BE2C (cell line): ENCODE data around the gene MARVELD1.

Source experiments
- DNase-seq: peaks from one replicate; pipeline ENCODE4 v3.0.0-alpha.2; 2020
- H3K27me3 ChIP-seq: fragments of 250-450 bp; sonication (Bioruptor Pico); 2 replicates; pipeline ENCODE4 v1.5.1; 2020; ENCODE audit warnings: mild to moderate bottlenecking
- H3K36me3 ChIP-seq: fragments of 250-450 bp; sonication (Bioruptor Pico); 2 replicates; pipeline ENCODE4 v1.5.1; 2020; ENCODE audit warnings: mild to moderate bottlenecking
- H3K4me1 ChIP-seq: fragments of 250-450 bp; sonication (Bioruptor Pico); 2 replicates; pipeline ENCODE4 v1.5.1; 2020
- H3K4me3 ChIP-seq: 2 replicates; pipeline ENCODE4 v1.5.1; 2011; ENCODE audit warnings: low read depth, low read length
- H3K9me3 ChIP-seq: fragments of 250-450 bp; sonication (Bioruptor Pico); 2 replicates; pipeline ENCODE4 v1.5.1; 2020
- TF ChIP-seq, protein P1 (sequence below): IDR thresholded peaks from 2 replicates; pipeline ENCODE4 v1.5.1; 2012; ENCODE audit warnings: mild to moderate bottlenecking, low read depth, low read length

MARVELD1 gene

GRCh38 chr10:97705006-97705670 is 8.4 kb upstream of the MARVELD1 start:
- no peaks in the 10 kb centered on the region for H3K9me3 ChIP-seq
- TF ChIP-seq, protein P1, sequence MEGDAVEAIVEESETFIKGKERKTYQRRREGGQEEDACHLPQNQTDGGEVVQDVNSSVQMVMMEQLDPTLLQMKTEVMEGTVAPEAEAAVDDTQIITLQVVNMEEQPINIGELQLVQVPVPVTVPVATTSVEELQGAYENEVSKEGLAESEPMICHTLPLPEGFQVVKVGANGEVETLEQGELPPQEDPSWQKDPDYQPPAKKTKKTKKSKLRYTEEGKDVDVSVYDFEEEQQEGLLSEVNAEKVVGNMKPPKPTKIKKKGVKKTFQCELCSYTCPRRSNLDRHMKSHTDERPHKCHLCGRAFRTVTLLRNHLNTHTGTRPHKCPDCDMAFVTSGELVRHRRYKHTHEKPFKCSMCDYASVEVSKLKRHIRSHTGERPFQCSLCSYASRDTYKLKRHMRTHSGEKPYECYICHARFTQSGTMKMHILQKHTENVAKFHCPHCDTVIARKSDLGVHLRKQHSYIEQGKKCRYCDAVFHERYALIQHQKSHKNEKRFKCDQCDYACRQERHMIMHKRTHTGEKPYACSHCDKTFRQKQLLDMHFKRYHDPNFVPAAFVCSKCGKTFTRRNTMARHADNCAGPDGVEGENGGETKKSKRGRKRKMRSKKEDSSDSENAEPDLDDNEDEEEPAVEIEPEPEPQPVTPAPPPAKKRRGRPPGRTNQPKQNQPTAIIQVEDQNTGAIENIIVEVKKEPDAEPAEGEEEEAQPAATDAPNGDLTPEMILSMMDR: no peak
- H3K4me1 ChIP-seq: 0 out of 2 replicates have a peak, but pooled peaks cover 2% of the 10 kb centered on the region
- H3K4me3 ChIP-seq: no peak overlapping the region
- H3K36me3 ChIP-seq: no peaks in the 10 kb centered on the region
- no peaks in the 10 kb centered on the region for H3K27me3 ChIP-seq
- no peak for DNase-seq

GRCh38 chr10:97707134-97707861 is 6.2 kb upstream of the MARVELD1 start:
- H3K9me3 ChIP-seq: no peaks in the 10 kb centered on the region
- H3K4me3 ChIP-seq: no peak overlapping the region
- H3K4me1 ChIP-seq: no peaks in the 10 kb centered on the region
- DNase-seq: no peak
- TF ChIP-seq, protein P1: no peak
- H3K27me3 ChIP-seq: no peaks in the 10 kb centered on the region
- no peaks in the 10 kb centered on the region for H3K36me3 ChIP-seq

- no peak overlapping the region for H3K4me3 ChIP-seq
- peaks cover 4% of the 10 kb centered on the region; the same call in 1 of the 2 replicates for H3K4me1 ChIP-seq
- H3K36me3 ChIP-seq: no peaks in the 10 kb centered on the region
- H3K27me3 ChIP-seq: no peaks in the 10 kb centered on the region
- no peaks in the 10 kb centered on the region for H3K9me3 ChIP-seq
- no peak for DNase-seq
- TF ChIP-seq, protein P1: no peak
Observed at GRCh38 chr10:97708167-97708566, 5.4 kb upstream of the MARVELD1 start.

DNA sequence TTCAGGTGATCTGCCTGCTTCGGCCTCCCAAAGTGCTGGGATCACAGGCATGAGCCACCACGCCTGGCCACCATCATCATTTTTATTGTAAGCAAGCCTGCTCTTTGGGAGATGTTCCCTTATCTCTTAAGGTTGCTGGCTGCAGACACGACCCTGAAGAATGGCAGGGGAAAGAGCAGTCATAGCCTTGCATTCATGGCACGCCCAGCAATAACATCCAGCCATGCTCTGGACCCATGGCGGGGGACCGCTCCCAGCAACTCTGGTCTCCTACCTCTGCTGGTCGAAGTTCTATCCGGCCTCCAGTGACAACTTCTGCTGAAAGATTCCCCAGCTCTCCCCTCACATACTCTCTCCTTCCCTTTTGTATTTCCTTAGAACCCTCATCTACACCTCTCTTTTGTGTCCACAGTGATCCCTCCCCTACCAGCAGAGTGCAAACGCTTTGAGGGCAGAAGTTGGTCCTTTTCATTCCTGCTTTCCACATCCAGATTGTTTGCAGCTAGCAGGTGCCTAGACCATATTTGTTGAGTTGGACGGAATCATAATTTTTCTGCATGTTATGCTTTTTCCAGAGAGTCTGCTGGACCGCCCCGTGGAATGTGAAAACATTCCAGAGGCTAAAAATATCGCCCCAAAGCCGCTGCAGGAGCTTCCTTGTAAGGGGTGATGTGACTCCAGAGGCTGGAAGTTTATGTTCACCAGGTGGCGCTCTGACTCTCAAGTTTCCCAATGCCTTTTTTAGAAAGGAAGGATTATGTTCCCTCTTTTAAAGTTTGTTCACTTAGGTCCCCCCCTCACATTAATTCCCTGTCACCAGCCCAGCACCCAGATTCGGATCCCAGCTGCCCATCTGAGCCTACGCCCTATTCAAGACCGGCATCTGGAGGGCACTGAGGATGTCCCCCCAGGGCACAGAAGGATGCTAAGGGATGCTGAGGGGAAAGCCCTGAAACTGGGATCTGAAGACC is 4.3 kb upstream of the MARVELD1 start:
- Histone ChIP-seq H3K27me3 (no peaks in the 10 kb centered on the region), H3K9me3 (no peaks in the 10 kb centered on the region), H3K36me3 (no peaks in the 10 kb centered on the region), H3K4me3 (no peak overlapping the region), H3K4me1 (peaks cover 4% of the 10 kb centered on the region; the same call in 1 of the 2 replicates)
- TF ChIP-seq, protein P1: peak; percentile 67
- peak; percentile 61 for DNase-seq

- Histone ChIP-seq H3K4me1 (peaks cover 7% of the 10 kb centered on the region), H3K9me3 (no peaks in the 10 kb centered on the region), H3K36me3 (no peaks in the 10 kb centered on the region), H3K27me3 (no peaks in the 10 kb centered on the region), H3K4me3 (no peak overlapping the region)
- DNase-seq: no peak
- TF ChIP-seq, protein P1: no peak
Observed at GRCh38 chr10:97711640-97712572, 1.6 kb upstream of the MARVELD1 start.
